Duodenal mucosa (tissue), 2 donors: ENCODE results near the gene KIF4A.
"Not testable (repeated sequence)": the region's sequence is repeated elsewhere in the genome, so short reads cannot be mapped to it uniquely, and the experiment has no call there.

Source experiments
- H3K27ac ChIP-seq: one replicate; pipeline ENCODE4 v1.7.0; 2013; ENCODE audit warnings: low read depth, low read length
- H3K27me3 ChIP-seq, 2 donors: one replicate each; pipeline ENCODE4 v1.7.0; 2013; ENCODE audit warnings: low read length in 2 of 2, control low read depth in 1 of 2; ENCODE audit not compliant: insufficient read depth in 2 of 2, control insufficient read depth in 1 of 2
- H3K36me3 ChIP-seq, 2 donors: one replicate each; pipeline ENCODE4 v1.7.0; 2013; ENCODE audit warnings: low read length in 2 of 2, control low read depth in 1 of 2; ENCODE audit not compliant: insufficient read depth in 2 of 2, control insufficient read depth in 1 of 2
- H3K4me1 ChIP-seq, 2 donors: one replicate each; pipeline ENCODE4 v1.7.0; 2013; ENCODE audit warnings: low read length in 2 of 2, control low read depth in 1 of 2; ENCODE audit not compliant: insufficient read depth in 2 of 2, control insufficient read depth in 1 of 2
- H3K4me3 ChIP-seq, 2 donors: one replicate each; pipeline ENCODE4 v1.7.0; 2013; ENCODE audit warnings: low read length in 2 of 2, low read depth in 1 of 2
- H3K9ac ChIP-seq, 2 donors: one replicate each; pipeline ENCODE4 v1.7.0; 2013; ENCODE audit warnings: low read length in 2 of 2, low read depth in 1 of 2
- H3K9me3 ChIP-seq, 2 donors: one replicate each; pipeline ENCODE4 v1.7.0; 2013; ENCODE audit warnings: low read length in 2 of 2, control low read depth in 1 of 2; ENCODE audit not compliant: control insufficient read depth in 1 of 2

The KIF4A gene

GRCh38 chrX:70289793-70290770 lies at the start of gene KIF4A, which contains the start of gene PDZD11:
KIF4A (plus strand) TSS chrX:70290104; CDS start chrX:70290459, 355 bp downstream.
PDZD11 (minus strand) TSS chrX:70289927; CDS start chrX:70289341, 586 bp downstream.
- Histone ChIP-seq H3K4me1 (peaks cover 0 to 10% of the 10 kb centered on the region in 2 donors), H3K36me3 (peaks cover 5 to 18% of the 10 kb centered on the region in 2 donors), H3K4me3 (peak within 1 kb of the TSS; percentile 68 to 87), H3K9me3 (no peaks in the 10 kb centered on the region), H3K27ac (peak within 1 kb of the TSS; percentile 39), H3K9ac (peak within 1 kb of the TSS; percentile 73 to 81), H3K27me3 (no peaks in the 10 kb centered on the region)

GRCh38 chrX:70240751-70241150 lies 49.2 kb upstream of the KIF4A start:
- H3K9ac ChIP-seq, result no peak overlapping the region
- H3K4me3 ChIP-seq, result no peak overlapping the region
- no peaks in the 10 kb centered on the region for H3K36me3 ChIP-seq
- H3K9me3 ChIP-seq, result no peaks in the 10 kb centered on the region
- no peaks in the 10 kb centered on the region for H3K4me1 ChIP-seq
- H3K27me3 ChIP-seq, result no peaks in the 10 kb centered on the region
- no peak overlapping the region for H3K27ac ChIP-seq

GRCh38 chrX:70241501-70241900 lies 48.4 kb upstream of the KIF4A start:
- H3K27ac ChIP-seq, result no peak overlapping the region
- no peak overlapping the region for H3K9ac ChIP-seq
- no peak overlapping the region for H3K4me3 ChIP-seq
- H3K27me3 ChIP-seq, result no peaks in the 10 kb centered on the region
- H3K4me1 ChIP-seq, result no peaks in the 10 kb centered on the region
- H3K9me3 ChIP-seq, result no peaks in the 10 kb centered on the region
- no peaks in the 10 kb centered on the region for H3K36me3 ChIP-seq

- not testable (repeated sequence) for H3K27me3 ChIP-seq, H3K9ac ChIP-seq, H3K36me3 ChIP-seq, H3K4me1 ChIP-seq, H3K9me3 ChIP-seq, H3K27ac ChIP-seq, H3K4me3 ChIP-seq
These were observed 46.3 kb upstream of the KIF4A start for GRCh38 chrX:70243601-70244000.

GRCh38 chrX:70244881-70245280 lies 45.0 kb upstream of the KIF4A start:
- Histone ChIP-seq H3K9me3 (no peaks in the 10 kb centered on the region), H3K27ac (no peak overlapping the region), H3K36me3 (no peaks in the 10 kb centered on the region), H3K4me3 (no peak overlapping the region), H3K4me1 (no peaks in the 10 kb centered on the region), H3K27me3 (no peaks in the 10 kb centered on the region), H3K9ac (no peak overlapping the region)

- no peaks in the 10 kb centered on the region for H3K36me3 ChIP-seq
- H3K27ac ChIP-seq, result no peak overlapping the region
- no peaks in the 10 kb centered on the region for H3K9me3 ChIP-seq
- H3K27me3 ChIP-seq, result no peaks in the 10 kb centered on the region
- no peak overlapping the region for H3K4me3 ChIP-seq
- H3K4me1 ChIP-seq, result no peaks in the 10 kb centered on the region
- no peak overlapping the region for H3K9ac ChIP-seq
These were observed 42.7 kb upstream of the KIF4A start for GRCh38 chrX:70247252-70247651.

- no peak overlapping the region for H3K4me3 ChIP-seq
- H3K27me3 ChIP-seq, result no peaks in the 10 kb centered on the region
- no peak overlapping the region for H3K27ac ChIP-seq
- no peak overlapping the region for H3K9ac ChIP-seq
- no peaks in the 10 kb centered on the region for H3K36me3 ChIP-seq
- no peaks in the 10 kb centered on the region for H3K4me1 ChIP-seq
- no peaks in the 10 kb centered on the region for H3K9me3 ChIP-seq
These were observed 37.4 kb upstream of the KIF4A start for GRCh38 chrX:70252491-70252890.

- H3K9ac ChIP-seq, result no peak overlapping the region
- no peaks in the 10 kb centered on the region for H3K4me1 ChIP-seq
- H3K9me3 ChIP-seq, result no peaks in the 10 kb centered on the region
- no peaks in the 10 kb centered on the region for H3K27me3 ChIP-seq
- no peak overlapping the region for H3K27ac ChIP-seq
- no peak overlapping the region for H3K4me3 ChIP-seq
- no peaks in the 10 kb centered on the region for H3K36me3 ChIP-seq
These were observed 36.4 kb upstream of the KIF4A start for GRCh38 chrX:70253377-70254062.

GRCh38 chrX:70254063-70254400 lies 35.9 kb upstream of the KIF4A start:
- no peak overlapping the region for H3K27ac ChIP-seq
- H3K4me3 ChIP-seq, result no peak overlapping the region
- H3K36me3 ChIP-seq, result no peaks in the 10 kb centered on the region
- H3K4me1 ChIP-seq, result no peaks in the 10 kb centered on the region
- H3K27me3 ChIP-seq, result no peaks in the 10 kb centered on the region
- no peak overlapping the region for H3K9ac ChIP-seq
- no peaks in the 10 kb centered on the region for H3K9me3 ChIP-seq

GRCh38 chrX:70254909-70255308 lies 35.0 kb upstream of the KIF4A start:
- H3K4me3 ChIP-seq, result no peak overlapping the region

More at GRCh38 chrX:70254909-70255308, 35.0 kb upstream of the KIF4A start:
- H3K9ac ChIP-seq, result no peak overlapping the region
- H3K4me1 ChIP-seq, result no peaks in the 10 kb centered on the region
- H3K27ac ChIP-seq, result no peak overlapping the region
- H3K27me3 ChIP-seq, result no peaks in the 10 kb centered on the region
- no peaks in the 10 kb centered on the region for H3K36me3 ChIP-seq
- no peaks in the 10 kb centered on the region for H3K9me3 ChIP-seq
